ENCODE results near the gene LAMC2.

Gene LAMC2

DNA sequence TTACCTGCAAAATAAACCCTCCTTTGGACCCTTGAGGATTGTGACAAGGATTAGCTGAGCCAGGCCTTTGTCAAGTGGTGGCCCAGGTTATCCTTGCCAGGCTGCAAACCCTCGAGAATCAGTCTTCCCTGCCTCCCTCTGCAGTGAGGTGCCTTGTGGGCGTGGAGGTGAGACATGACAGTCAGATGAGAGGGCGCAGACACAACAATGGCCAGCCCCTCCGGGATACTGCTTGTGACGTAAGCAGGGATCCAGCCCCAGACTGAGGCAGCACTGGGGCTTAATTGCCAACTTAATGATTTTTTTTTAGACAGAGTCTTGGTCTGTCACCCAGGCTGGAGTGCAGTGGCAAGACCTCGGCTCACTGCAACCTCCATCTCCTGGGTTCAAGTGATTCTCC, 104.6 kb downstream of the LAMC2 start:
- H3K4me3 ChIP-seq (ENCODE audit: low read depth, low read length) = no peak overlapping the region
- peaks cover 6% of the 10 kb centered on the region; the same call in 1 of the 2 replicates for H3K9me3 ChIP-seq (ENCODE audit: control insufficient read depth, insufficient read depth, low read depth, low read length)
- H3K27me3 ChIP-seq (ENCODE audit: control insufficient read depth, insufficient read depth, low read length) = no peaks in the 10 kb centered on the region
- H3K36me3 ChIP-seq (ENCODE audit: control insufficient read depth, insufficient read depth, low read length) = no peaks in the 10 kb centered on the region
- no peak overlapping the region for H3K27ac ChIP-seq (ENCODE audit: low read depth, low read length)
- H3K9ac ChIP-seq (ENCODE audit: low read length) = no peak overlapping the region
- peaks cover 32% of the 10 kb centered on the region for H3K4me1 ChIP-seq (ENCODE audit: control insufficient read depth, insufficient read depth, low read length)

- no peak overlapping the region for H3K4me3 ChIP-seq (ENCODE audit: low read depth, low read length)
Observed at GRCh38 chr1:183291216-183291762, 105.2 kb downstream of the LAMC2 start.

GRCh38 chr1:183291802-183292514, 105.9 kb downstream of the LAMC2 start:
- Histone ChIP-seq H3K9ac (ENCODE audit: low read length) (no peak overlapping the region), H3K27ac (ENCODE audit: low read depth, low read length) (no peak overlapping the region), H3K4me3 (ENCODE audit: low read depth, low read length) (no peak overlapping the region), H3K27me3 (ENCODE audit: control insufficient read depth, insufficient read depth, low read length) (no peaks in the 10 kb centered on the region), H3K4me1 (ENCODE audit: control insufficient read depth, insufficient read depth, low read length) (peaks cover 32% of the 10 kb centered on the region), H3K36me3 (ENCODE audit: control insufficient read depth, insufficient read depth, low read length) (no peaks in the 10 kb centered on the region), H3K9me3 (ENCODE audit: control insufficient read depth, insufficient read depth, low read depth, low read length) (peaks cover 6% of the 10 kb centered on the region; the same call in 1 of the 2 replicates)

More at GRCh38 chr1:183291216-183291762, 105.2 kb downstream of the LAMC2 start:
- no peaks in the 10 kb centered on the region for H3K36me3 ChIP-seq (ENCODE audit: control insufficient read depth, insufficient read depth, low read length)
- H3K27ac ChIP-seq (ENCODE audit: low read depth, low read length) = no peak overlapping the region; the same call in 1 of the 2 replicates
- H3K27me3 ChIP-seq (ENCODE audit: control insufficient read depth, insufficient read depth, low read length) = no peaks in the 10 kb centered on the region
- H3K9ac ChIP-seq (ENCODE audit: low read length) = no peak overlapping the region
- H3K9me3 ChIP-seq (ENCODE audit: control insufficient read depth, insufficient read depth, low read depth, low read length) = peaks cover 6% of the 10 kb centered on the region; the same call in 1 of the 2 replicates
- peaks cover 32% of the 10 kb centered on the region for H3K4me1 ChIP-seq (ENCODE audit: control insufficient read depth, insufficient read depth, low read length)

DNA sequence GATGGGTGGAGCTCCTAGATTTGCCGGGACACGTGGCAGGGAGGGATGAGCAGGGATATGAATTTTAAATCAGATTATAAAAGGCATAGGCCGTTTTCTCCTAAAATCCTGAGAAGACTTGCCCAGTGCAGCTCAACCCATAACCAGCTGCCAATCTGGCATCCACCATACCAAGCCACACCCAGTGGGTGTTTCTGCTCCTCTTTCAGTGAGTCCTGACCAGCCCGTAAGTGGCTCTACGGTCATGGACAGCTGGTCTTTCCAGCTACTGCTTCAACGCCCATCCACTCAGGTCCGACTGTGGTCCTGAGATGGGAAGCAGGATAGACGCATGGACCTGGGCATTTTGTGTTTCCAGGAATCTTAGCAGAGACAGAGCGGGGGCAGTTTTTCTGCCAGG, 107.2 kb downstream of the LAMC2 start:
- H3K9me3 ChIP-seq (ENCODE audit: control insufficient read depth, insufficient read depth, low read depth, low read length) = peaks cover 6% of the 10 kb centered on the region; the same call in 1 of the 2 replicates
- peaks cover 32% of the 10 kb centered on the region for H3K4me1 ChIP-seq (ENCODE audit: control insufficient read depth, insufficient read depth, low read length)
- no peaks in the 10 kb centered on the region for H3K27me3 ChIP-seq (ENCODE audit: control insufficient read depth, insufficient read depth, low read length)
- H3K36me3 ChIP-seq (ENCODE audit: control insufficient read depth, insufficient read depth, low read length) = no peaks in the 10 kb centered on the region
- no peak overlapping the region for H3K4me3 ChIP-seq (ENCODE audit: low read depth, low read length)
- H3K9ac ChIP-seq (ENCODE audit: low read length) = no peak overlapping the region
- no peak overlapping the region for H3K27ac ChIP-seq (ENCODE audit: low read depth, low read length)

GRCh38 chr1:183293876-183294275, 107.8 kb downstream of the LAMC2 start:
- no peak overlapping the region for H3K9ac ChIP-seq (ENCODE audit: low read length)
- H3K27ac ChIP-seq (ENCODE audit: low read depth, low read length) = no peak overlapping the region
- no peaks in the 10 kb centered on the region for H3K36me3 ChIP-seq (ENCODE audit: control insufficient read depth, insufficient read depth, low read length)
- no peaks in the 10 kb centered on the region; the same call in 1 of the 2 replicates for H3K9me3 ChIP-seq (ENCODE audit: control insufficient read depth, insufficient read depth, low read depth, low read length)
- H3K4me3 ChIP-seq (ENCODE audit: low read depth, low read length) = no peak overlapping the region
- peaks cover 32% of the 10 kb centered on the region for H3K4me1 ChIP-seq (ENCODE audit: control insufficient read depth, insufficient read depth, low read length)
- no peaks in the 10 kb centered on the region for H3K27me3 ChIP-seq (ENCODE audit: control insufficient read depth, insufficient read depth, low read length)

All from HUES6 (cell line).